GM12878 (cell line): ENCODE data around the gene CLNK. TPM values are rescaled to one million over a fixed set of nuclear protein-coding genes. Genes with fewer than 3 reads are reported as not detected.

Experiments used
- ATAC-seq: fragments of 200-7000 bp; cut with Tn5 transposase; 3 replicates; pipeline ENCODE4 v1.9.1; 2020; ENCODE audit warnings: mild to moderate bottlenecking, moderate library complexity
- BruUV-seq: library from RNA; stranded (reverse); fragments of 400-500 nt; replicated peaks from 2 replicates; lab custom pipeline; 2021; lab: Mats Ljungman, UMichigan
- CTCF ChIA-PET: fragments of 300-600 bp; sonication (Branson Sonifier 250); formaldehyde crosslinking; extraction: SDS; loops from one replicate; lab custom pipeline; 2021; ENCODE audit warnings: inconsistent platforms; lab: Yijun Ruan, JAX
- POLR2A ChIA-PET: fragments of 350-600 bp; formaldehyde crosslinking; extraction: SDS; loops from one replicate; lab custom pipeline; 2021; ENCODE audit warnings: inconsistent platforms; lab: Charles Lee
- RAD21 ChIA-PET: fragments of 300-600 bp; sonication (Branson Sonifier 250); formaldehyde crosslinking; loops from one replicate; lab custom pipeline; 2023; ENCODE audit warnings: antibody characterized with exemption; ENCODE audit not compliant: unreplicated experiment; lab: Charles Lee
- SMC1A ChIA-PET: fragments of 300-600 bp; sonication (Branson Sonifier 250); formaldehyde crosslinking; loops from one replicate; lab custom pipeline; 2023; ENCODE audit not compliant: unreplicated experiment, uncharacterized antibody; lab: Charles Lee
- DNase-seq: peaks from one replicate; pipeline ENCODE4 v3.0.0-alpha.2; 2011; ENCODE audit warnings: low read depth, low spot score
- FAIRE-seq: peaks from 3 replicates; lab custom pipeline; 2011; peaks lifted over from hg19 to GRCh38; lab: Jason Lieb, UNC
- H2AFZ ChIP-seq: 2 replicates; pipeline ENCODE4 v1.6.0; 2011; ENCODE audit warnings: low read depth, low read length, control low read depth; ENCODE audit not compliant: control insufficient read depth
- H3K27ac ChIP-seq: 2 replicates; pipeline ENCODE4 v1.5.1; 2011; ENCODE audit warnings: control low read depth; ENCODE audit not compliant: control insufficient read depth, insufficient read depth
- H3K27me3 ChIP-seq, 2 experiments: replicated peaks in 1 of 2; 2 replicates each; pipeline versions ENCODE4 v1.6.0 to v1.6.1; 2011; ENCODE audit warnings: low read length in 1 of 2; ENCODE audit not compliant: control insufficient read depth in 2 of 2, insufficient read depth in 2 of 2
- H3K36me3 ChIP-seq, 2 experiments: 2 replicates each; pipeline ENCODE4 v1.5.1; 2011; ENCODE audit warnings: low read length in 1 of 2; ENCODE audit not compliant: control insufficient read depth in 2 of 2, insufficient read depth in 2 of 2
- H3K4me1 ChIP-seq: 2 replicates; pipeline ENCODE4 v1.6.1; 2011; ENCODE audit warnings: mild to moderate bottlenecking, low read length, moderate library complexity, mixed read lengths; ENCODE audit not compliant: control insufficient read depth, insufficient read depth
- H3K4me2 ChIP-seq: 2 replicates; pipeline ENCODE4 v1.6.0; 2011; ENCODE audit warnings: control low read depth; ENCODE audit not compliant: control insufficient read depth, insufficient read depth
- H3K4me3 ChIP-seq: fragments of 200-600 bp; sonication (generic); 2 replicates; pipeline ENCODE4 v1.5.1; 2016
- H3K79me2 ChIP-seq: 2 replicates; pipeline ENCODE4 v1.6.0; 2011; ENCODE audit warnings: low read length; ENCODE audit not compliant: control insufficient read depth, insufficient read depth
- H3K9ac ChIP-seq: 2 replicates; pipeline ENCODE4 v1.8.0; 2011; ENCODE audit warnings: low read length, control low read depth, mixed read lengths; ENCODE audit not compliant: control insufficient read depth, insufficient read depth
- H3K9me3 ChIP-seq: replicated peaks from 3 replicates; pipeline ENCODE4 v1.5.1; 2011; ENCODE audit warnings: mild to moderate bottlenecking, low read length; ENCODE audit not compliant: control insufficient read depth, insufficient read depth
- H4K20me1 ChIP-seq: 2 replicates; pipeline ENCODE4 v1.6.0; 2011; ENCODE audit not compliant: control insufficient read depth, insufficient read depth
- EED ChIP-seq: sonication (generic); IDR thresholded peaks from 2 replicates; pipeline ENCODE4 v1.6.1; 2016; ENCODE audit warnings: antibody characterized with exemption, low read depth
- KAT2A ChIP-seq: conservative IDR thresholded peaks from 2 replicates; pipeline ENCODE4 v1.6.1; 2011; ENCODE audit warnings: low read depth, low read length; ENCODE audit not compliant: control insufficient read depth
- NFXL1 ChIP-seq: fragments of 450-650 bp; IDR thresholded peaks from 2 replicates; pipeline ENCODE4 v1.6.1; 2017; ENCODE audit warnings: antibody characterized with exemption, mild to moderate bottlenecking, borderline replicate concordance
- POU2F2 ChIP-seq: IDR thresholded peaks from 3 replicates; pipeline ENCODE4 v1.6.1; 2011; ENCODE audit warnings: low read depth, mild to moderate bottlenecking, low read length, borderline replicate concordance
- RCOR1 ChIP-seq: conservative IDR thresholded peaks from 2 replicates; pipeline ENCODE4 v1.6.1; 2012; ENCODE audit warnings: low read depth, low read length, improper control_type of control experiment
- SREBF1 ChIP-seq: IDR thresholded peaks from 2 replicates; pipeline ENCODE4 v1.6.1; 2012; ENCODE audit warnings: mild to moderate bottlenecking, low read length
- WGBS: methylation state at CpG from one replicate; pipeline ENCODE4 v1.1.6; 2016; ENCODE audit warnings: low lambda C conversion rate; ENCODE audit not compliant: insufficient replicate concordance, insufficient coverage; ENCODE audit errors: missing lambda C conversion rate; 5-methylcytosine and 5-hydroxymethylcytosine counted together
- in situ Hi-C: fragments of 300-500 bp; cut with MboI; formaldehyde crosslinking; loops from 9 replicates; pipeline ENCODE4 v1.14.3; 2018; ENCODE audit warnings: mixed read lengths
- intact Hi-C: fragments of 100-400 bp; cut with micrococcal nuclease; formaldehyde crosslinking; loops from one replicate; pipeline ENCODE4 v1.14.2; 2022; ENCODE audit not compliant: unreplicated experiment
- polyA plus RNA-seq, 11 experiments: library from polyadenylated mRNA; depleted of rRNA in 4 of 11; unstranded in 6 of 11; stranded (reverse) in 5 of 11; fragments of >200 nt; fragmentation: Nextera tagmentation in 4 of 11; fragmentation: Illumina TruSeq in 1 of 11; extraction: Ambion mirVana in 4 of 11; extraction: Trizol in 1 of 11; gene quantifications; 1 replicate in 1 of 11; 2 replicates in 10 of 11; pipeline versions ENCODE4 v1.2.1 to v1.2.3, GENCODE V29; 2011 to 2016; ENCODE audit warnings: inconsistent platforms in 2 of 11, missing spikeins in 2 of 11, low read depth in 1 of 11
- total RNA-seq, 4 experiments: library from RNA; depleted of rRNA in 3 of 4; stranded (reverse); fragments of >200 nt in 3 of 4; fragmentation: Illumina TruSeq in 1 of 4; extraction: Trizol in 1 of 4; gene quantifications; 2 replicates each; pipeline versions ENCODE4 v1.2.1 to v1.2.3, GENCODE V29; 2013 to 2021
- TF ChIP-seq, protein P1 (sequence below): fragments of 450-650 bp; IDR thresholded peaks from 2 replicates; pipeline ENCODE4 v1.6.1; 2017; ENCODE audit warnings: borderline replicate concordance
- TF ChIP-seq, protein P2 (sequence below): fragments of 450-650 bp; IDR thresholded peaks from 2 replicates; pipeline ENCODE4 v1.6.1; 2017; ENCODE audit warnings: mild to moderate bottlenecking, moderate library complexity
- TF ChIP-seq, protein P3 (sequence below): IDR thresholded peaks from 2 replicates; pipeline ENCODE4 v1.6.1; 2012; ENCODE audit warnings: improper control_type of control experiment, low read depth, low read length; ENCODE audit not compliant: insufficient replicate concordance
- TF ChIP-seq, protein P4 (sequence below): fragments of 450-650 bp; IDR thresholded peaks from 2 replicates; pipeline ENCODE4 v1.6.1; 2017; ENCODE audit warnings: antibody characterized with exemption, mild to moderate bottlenecking, moderate library complexity

CLNK gene
- total and polyA plus RNA-seq, 10 of the 15 experiments (the other 5 are each of a cell fraction or from before 2014, with no cell fraction given), result 2.1 to 14.3 (median 2.7) TPM

DNA sequence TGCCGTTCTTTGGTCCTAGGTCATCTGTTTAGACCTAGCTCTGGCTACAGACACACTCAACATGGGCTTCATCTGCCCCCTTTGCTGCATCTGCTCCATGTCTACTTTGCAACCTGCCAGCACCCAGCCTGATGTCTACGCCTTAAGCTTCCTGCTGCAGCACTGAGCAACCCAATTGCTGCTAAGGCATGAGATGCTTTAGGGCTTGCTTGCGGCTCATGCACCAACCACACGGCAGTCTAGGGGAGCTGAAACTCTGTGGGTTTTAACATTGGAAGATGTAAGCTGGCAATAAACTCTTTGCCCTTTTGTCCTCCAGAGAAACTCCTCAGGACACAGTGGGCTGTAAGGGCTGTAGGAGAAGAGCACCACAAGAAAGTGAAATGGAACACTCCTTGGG is 11.7 kb upstream of the CLNK start:
- DNase-seq (no peak), FAIRE-seq (no peak), ATAC-seq (no peak)
- Histone ChIP-seq H3K4me1 (no peaks in the 10 kb centered on the region), H3K27me3 (no peaks in the 10 kb centered on the region), H3K4me2 (no peak overlapping the region), H3K9ac (no peak overlapping the region), H3K79me2 (no peaks in the 10 kb centered on the region), H3K27ac (no peak overlapping the region), H3K9me3 (no peaks in the 10 kb centered on the region; the same call in 2 of the 3 replicates), H3K4me3 (no peak overlapping the region), H2AFZ (no peak overlapping the region), H3K36me3 (no peaks in the 10 kb centered on the region), H4K20me1 (no peaks in the 10 kb centered on the region)
- in situ Hi-C loops (no loop called here), intact Hi-C loops (no loop called here)
- BruUV-seq, result no TSS peak
- ChIA-PET RAD21 (no interaction called here), SMC1A (interaction anchor here (0.6 to 2.2 kb wide), 5 partner anchors 11 to 69 kb away, joined by 3 to 6 read pairs (median 3); partner anchors contain the start of gene CLNK), POLR2A (no interaction called here), CTCF (interaction anchor here (0.6 kb wide), 1 partner anchor 8 kb away, joined by 3 read pairs; no protein-coding TSS in a partner anchor)
- WGBS, result 91% methylated on average over 4 of the region's 4 CpGs
- TF ChIP-seq, protein P1, sequence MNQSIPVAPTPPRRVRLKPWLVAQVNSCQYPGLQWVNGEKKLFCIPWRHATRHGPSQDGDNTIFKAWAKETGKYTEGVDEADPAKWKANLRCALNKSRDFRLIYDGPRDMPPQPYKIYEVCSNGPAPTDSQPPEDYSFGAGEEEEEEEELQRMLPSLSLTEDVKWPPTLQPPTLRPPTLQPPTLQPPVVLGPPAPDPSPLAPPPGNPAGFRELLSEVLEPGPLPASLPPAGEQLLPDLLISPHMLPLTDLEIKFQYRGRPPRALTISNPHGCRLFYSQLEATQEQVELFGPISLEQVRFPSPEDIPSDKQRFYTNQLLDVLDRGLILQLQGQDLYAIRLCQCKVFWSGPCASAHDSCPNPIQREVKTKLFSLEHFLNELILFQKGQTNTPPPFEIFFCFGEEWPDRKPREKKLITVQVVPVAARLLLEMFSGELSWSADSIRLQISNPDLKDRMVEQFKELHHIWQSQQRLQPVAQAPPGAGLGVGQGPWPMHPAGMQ, result no peak
- no peak for TF ChIP-seq POU2F2
- no peak for TF ChIP-seq KAT2A
- no peak for TF ChIP-seq SREBF1
- TF ChIP-seq, protein P2, sequence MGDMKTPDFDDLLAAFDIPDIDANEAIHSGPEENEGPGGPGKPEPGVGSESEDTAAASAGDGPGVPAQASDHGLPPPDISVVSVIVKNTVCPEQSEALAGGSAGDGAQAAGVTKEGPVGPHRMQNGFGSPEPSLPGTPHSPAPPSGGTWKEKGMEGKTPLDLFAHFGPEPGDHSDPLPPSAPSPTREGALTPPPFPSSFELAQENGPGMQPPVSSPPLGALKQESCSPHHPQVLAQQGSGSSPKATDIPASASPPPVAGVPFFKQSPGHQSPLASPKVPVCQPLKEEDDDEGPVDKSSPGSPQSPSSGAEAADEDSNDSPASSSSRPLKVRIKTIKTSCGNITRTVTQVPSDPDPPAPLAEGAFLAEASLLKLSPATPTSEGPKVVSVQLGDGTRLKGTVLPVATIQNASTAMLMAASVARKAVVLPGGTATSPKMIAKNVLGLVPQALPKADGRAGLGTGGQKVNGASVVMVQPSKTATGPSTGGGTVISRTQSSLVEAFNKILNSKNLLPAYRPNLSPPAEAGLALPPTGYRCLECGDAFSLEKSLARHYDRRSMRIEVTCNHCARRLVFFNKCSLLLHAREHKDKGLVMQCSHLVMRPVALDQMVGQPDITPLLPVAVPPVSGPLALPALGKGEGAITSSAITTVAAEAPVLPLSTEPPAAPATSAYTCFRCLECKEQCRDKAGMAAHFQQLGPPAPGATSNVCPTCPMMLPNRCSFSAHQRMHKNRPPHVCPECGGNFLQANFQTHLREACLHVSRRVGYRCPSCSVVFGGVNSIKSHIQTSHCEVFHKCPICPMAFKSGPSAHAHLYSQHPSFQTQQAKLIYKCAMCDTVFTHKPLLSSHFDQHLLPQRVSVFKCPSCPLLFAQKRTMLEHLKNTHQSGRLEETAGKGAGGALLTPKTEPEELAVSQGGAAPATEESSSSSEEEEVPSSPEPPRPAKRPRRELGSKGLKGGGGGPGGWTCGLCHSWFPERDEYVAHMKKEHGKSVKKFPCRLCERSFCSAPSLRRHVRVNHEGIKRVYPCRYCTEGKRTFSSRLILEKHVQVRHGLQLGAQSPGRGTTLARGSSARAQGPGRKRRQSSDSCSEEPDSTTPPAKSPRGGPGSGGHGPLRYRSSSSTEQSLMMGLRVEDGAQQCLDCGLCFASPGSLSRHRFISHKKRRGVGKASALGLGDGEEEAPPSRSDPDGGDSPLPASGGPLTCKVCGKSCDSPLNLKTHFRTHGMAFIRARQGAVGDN, result no peak
- no peak for TF ChIP-seq NFXL1
- TF ChIP-seq, protein P3, sequence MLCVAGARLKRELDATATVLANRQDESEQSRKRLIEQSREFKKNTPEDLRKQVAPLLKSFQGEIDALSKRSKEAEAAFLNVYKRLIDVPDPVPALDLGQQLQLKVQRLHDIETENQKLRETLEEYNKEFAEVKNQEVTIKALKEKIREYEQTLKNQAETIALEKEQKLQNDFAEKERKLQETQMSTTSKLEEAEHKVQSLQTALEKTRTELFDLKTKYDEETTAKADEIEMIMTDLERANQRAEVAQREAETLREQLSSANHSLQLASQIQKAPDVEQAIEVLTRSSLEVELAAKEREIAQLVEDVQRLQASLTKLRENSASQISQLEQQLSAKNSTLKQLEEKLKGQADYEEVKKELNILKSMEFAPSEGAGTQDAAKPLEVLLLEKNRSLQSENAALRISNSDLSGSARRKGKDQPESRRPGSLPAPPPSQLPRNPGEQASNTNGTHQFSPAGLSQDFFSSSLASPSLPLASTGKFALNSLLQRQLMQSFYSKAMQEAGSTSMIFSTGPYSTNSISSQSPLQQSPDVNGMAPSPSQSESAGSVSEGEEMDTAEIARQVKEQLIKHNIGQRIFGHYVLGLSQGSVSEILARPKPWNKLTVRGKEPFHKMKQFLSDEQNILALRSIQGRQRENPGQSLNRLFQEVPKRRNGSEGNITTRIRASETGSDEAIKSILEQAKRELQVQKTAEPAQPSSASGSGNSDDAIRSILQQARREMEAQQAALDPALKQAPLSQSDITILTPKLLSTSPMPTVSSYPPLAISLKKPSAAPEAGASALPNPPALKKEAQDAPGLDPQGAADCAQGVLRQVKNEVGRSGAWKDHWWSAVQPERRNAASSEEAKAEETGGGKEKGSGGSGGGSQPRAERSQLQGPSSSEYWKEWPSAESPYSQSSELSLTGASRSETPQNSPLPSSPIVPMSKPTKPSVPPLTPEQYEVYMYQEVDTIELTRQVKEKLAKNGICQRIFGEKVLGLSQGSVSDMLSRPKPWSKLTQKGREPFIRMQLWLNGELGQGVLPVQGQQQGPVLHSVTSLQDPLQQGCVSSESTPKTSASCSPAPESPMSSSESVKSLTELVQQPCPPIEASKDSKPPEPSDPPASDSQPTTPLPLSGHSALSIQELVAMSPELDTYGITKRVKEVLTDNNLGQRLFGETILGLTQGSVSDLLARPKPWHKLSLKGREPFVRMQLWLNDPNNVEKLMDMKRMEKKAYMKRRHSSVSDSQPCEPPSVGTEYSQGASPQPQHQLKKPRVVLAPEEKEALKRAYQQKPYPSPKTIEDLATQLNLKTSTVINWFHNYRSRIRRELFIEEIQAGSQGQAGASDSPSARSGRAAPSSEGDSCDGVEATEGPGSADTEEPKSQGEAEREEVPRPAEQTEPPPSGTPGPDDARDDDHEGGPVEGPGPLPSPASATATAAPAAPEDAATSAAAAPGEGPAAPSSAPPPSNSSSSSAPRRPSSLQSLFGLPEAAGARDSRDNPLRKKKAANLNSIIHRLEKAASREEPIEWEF, result no peak
- TF ChIP-seq EED, result no peak
- no peak for TF ChIP-seq RCOR1
- TF ChIP-seq, protein P4, sequence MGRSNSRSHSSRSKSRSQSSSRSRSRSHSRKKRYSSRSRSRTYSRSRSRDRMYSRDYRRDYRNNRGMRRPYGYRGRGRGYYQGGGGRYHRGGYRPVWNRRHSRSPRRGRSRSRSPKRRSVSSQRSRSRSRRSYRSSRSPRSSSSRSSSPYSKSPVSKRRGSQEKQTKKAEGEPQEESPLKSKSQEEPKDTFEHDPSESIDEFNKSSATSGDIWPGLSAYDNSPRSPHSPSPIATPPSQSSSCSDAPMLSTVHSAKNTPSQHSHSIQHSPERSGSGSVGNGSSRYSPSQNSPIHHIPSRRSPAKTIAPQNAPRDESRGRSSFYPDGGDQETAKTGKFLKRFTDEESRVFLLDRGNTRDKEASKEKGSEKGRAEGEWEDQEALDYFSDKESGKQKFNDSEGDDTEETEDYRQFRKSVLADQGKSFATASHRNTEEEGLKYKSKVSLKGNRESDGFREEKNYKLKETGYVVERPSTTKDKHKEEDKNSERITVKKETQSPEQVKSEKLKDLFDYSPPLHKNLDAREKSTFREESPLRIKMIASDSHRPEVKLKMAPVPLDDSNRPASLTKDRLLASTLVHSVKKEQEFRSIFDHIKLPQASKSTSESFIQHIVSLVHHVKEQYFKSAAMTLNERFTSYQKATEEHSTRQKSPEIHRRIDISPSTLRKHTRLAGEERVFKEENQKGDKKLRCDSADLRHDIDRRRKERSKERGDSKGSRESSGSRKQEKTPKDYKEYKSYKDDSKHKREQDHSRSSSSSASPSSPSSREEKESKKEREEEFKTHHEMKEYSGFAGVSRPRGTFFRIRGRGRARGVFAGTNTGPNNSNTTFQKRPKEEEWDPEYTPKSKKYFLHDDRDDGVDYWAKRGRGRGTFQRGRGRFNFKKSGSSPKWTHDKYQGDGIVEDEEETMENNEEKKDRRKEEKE, result no peak
